WTC11 (cell line): Measurements from ENCODE around the gene NAXD. TPM values are rescaled to one million over a fixed set of nuclear protein-coding genes. Genes with fewer than 3 reads are reported as not detected.

Source experiments
- ATAC-seq: fragments of 200-7000 bp; cut with Tn5 transposase; 2 replicates; pipeline ENCODE4 v1.10.0; 2021; ENCODE audit warnings: mild to moderate bottlenecking, moderate library complexity
- CTCF ChIA-PET: fragments of 300-600 bp; sonication (Branson Sonifier 250); formaldehyde crosslinking; loops from one replicate; lab custom pipeline; 2021; ENCODE audit warnings: antibody characterized with exemption; lab: Charles Lee
- POLR2A ChIA-PET: fragments of 350-600 bp; sonication (Branson Sonifier 250); formaldehyde crosslinking; loops from one replicate; lab custom pipeline; 2021; ENCODE audit warnings: antibody characterized with exemption; lab: Charles Lee
- DNase-seq: peaks from one replicate; pipeline ENCODE4 v3.0.0; 2021; ENCODE audit warnings: low spot score
- H3K27ac Mint-ChIP-seq: 2 replicates; pipeline ENCODE4 v1.8.0; 2021; ENCODE audit warnings: mixed read lengths
- H3K27me3 Mint-ChIP-seq: 2 replicates; pipeline ENCODE4 v1.8.0; 2021; ENCODE audit warnings: low read depth, mild to moderate bottlenecking, moderate library complexity, mixed read lengths
- H3K36me3 Mint-ChIP-seq: 2 replicates; pipeline ENCODE4 v1.8.0; 2021; ENCODE audit warnings: mixed read lengths
- H3K4me1 Mint-ChIP-seq: 2 replicates; pipeline ENCODE4 v1.8.0; 2022; ENCODE audit warnings: mixed read lengths
- H3K4me3 Mint-ChIP-seq: 2 replicates; pipeline ENCODE4 v1.8.0; 2021; ENCODE audit warnings: mild to moderate bottlenecking, moderate library complexity, mixed read lengths
- H3K9me3 Mint-ChIP-seq: 2 replicates; pipeline ENCODE4 v1.8.0; 2021; ENCODE audit warnings: mixed read lengths
- ATF2 ChIP-seq: sonication (generic); formaldehyde crosslinking; IDR thresholded peaks from 2 replicates; pipeline ENCODE4 v1.8.1; 2022; ENCODE audit warnings: low read depth, missing genetic modification reagents, borderline replicate concordance
- ATF6 ChIP-seq: sonication (generic); formaldehyde crosslinking; IDR thresholded peaks from 2 replicates; pipeline ENCODE4 v1.8.1; 2023; ENCODE audit warnings: mild to moderate bottlenecking, missing genetic modification reagents
- CDX4 ChIP-seq: fragments of 250-450 bp; sonication (Bioruptor Pico); IDR thresholded peaks from 2 replicates; pipeline ENCODE4 v1.9.0; 2021; ENCODE audit warnings: moderate library complexity, mild to moderate bottlenecking, inconsistent platforms, borderline replicate concordance
- CTCF ChIP-seq: fragments of 200-600 bp; IDR thresholded peaks from 2 replicates; pipeline ENCODE4 v1.8.0; 2022; ENCODE audit warnings: antibody characterized with exemption
- ETV6 ChIP-seq: sonication (generic); formaldehyde crosslinking; IDR thresholded peaks from 2 replicates; pipeline ENCODE4 v1.8.1; 2022; ENCODE audit warnings: mild to moderate bottlenecking, missing genetic modification reagents
- GRHL2 ChIP-seq: fragments of 250-450 bp; sonication (Bioruptor Pico); IDR thresholded peaks from 2 replicates; pipeline ENCODE4 v1.8.0; 2022; ENCODE audit warnings: mild to moderate bottlenecking, moderate library complexity; ENCODE audit not compliant: insufficient replicate concordance, severe bottlenecking
- IRF1 ChIP-seq: sonication (generic); formaldehyde crosslinking; IDR thresholded peaks from 2 replicates; pipeline ENCODE4 v1.8.0; 2023; ENCODE audit warnings: missing genetic modification reagents
- JAZF1 ChIP-seq: fragments of 250-450 bp; sonication (Bioruptor Pico); IDR thresholded peaks from 2 replicates; pipeline ENCODE4 v1.9.0; 2021; ENCODE audit warnings: moderate library complexity, mild to moderate bottlenecking, inconsistent platforms
- MXD4 ChIP-seq: fragments of 250-450 bp; sonication (Bioruptor Pico); IDR thresholded peaks from 2 replicates; pipeline ENCODE4 v1.8.0; 2021; ENCODE audit warnings: mild to moderate bottlenecking, moderate library complexity, borderline replicate concordance
- OVOL2 ChIP-seq: fragments of 250-450 bp; sonication (Bioruptor Pico); IDR thresholded peaks from 2 replicates; pipeline ENCODE4 v1.9.0; 2021; ENCODE audit warnings: mild to moderate bottlenecking, borderline replicate concordance
- SMAD4 ChIP-seq: sonication (generic); formaldehyde crosslinking; IDR thresholded peaks from 2 replicates; pipeline ENCODE4 v1.8.0; 2022; ENCODE audit warnings: mild to moderate bottlenecking, missing genetic modification reagents
- SOX15 ChIP-seq: fragments of 250-450 bp; sonication (Bioruptor Pico); IDR thresholded peaks from 2 replicates; pipeline ENCODE4 v1.9.0; 2021; ENCODE audit warnings: mild to moderate bottlenecking
- SP1 ChIP-seq: sonication (generic); formaldehyde crosslinking; conservative IDR thresholded peaks from 2 replicates; pipeline ENCODE4 v1.8.1; 2022; ENCODE audit warnings: missing genetic modification reagents
- TP53 ChIP-seq: sonication (generic); formaldehyde crosslinking; IDR thresholded peaks from 2 replicates; pipeline ENCODE4 v1.8.1; 2023; ENCODE audit warnings: mild to moderate bottlenecking, missing genetic modification reagents
- ZBTB21 ChIP-seq: sonication (generic); formaldehyde crosslinking; IDR thresholded peaks from 2 replicates; pipeline ENCODE4 v1.8.1; 2023; ENCODE audit warnings: mild to moderate bottlenecking, missing genetic modification reagents, borderline replicate concordance
- ZMAT4 ChIP-seq: fragments of 250-450 bp; sonication (Bioruptor Pico); IDR thresholded peaks from 2 replicates; pipeline ENCODE4 v1.9.0; 2021; ENCODE audit warnings: mild to moderate bottlenecking
- ZNF281 ChIP-seq: sonication (generic); formaldehyde crosslinking; IDR thresholded peaks from 2 replicates; pipeline ENCODE4 v1.8.0; 2023; ENCODE audit warnings: mild to moderate bottlenecking, missing genetic modification reagents
- ZNF396 ChIP-seq: fragments of 250-450 bp; sonication (Bioruptor Pico); IDR thresholded peaks from 2 replicates; pipeline ENCODE4 v1.8.0; 2021; ENCODE audit warnings: mild to moderate bottlenecking, moderate library complexity, borderline replicate concordance
- ZNF532 ChIP-seq: fragments of 250-450 bp; sonication (Bioruptor Pico); IDR thresholded peaks from 2 replicates; pipeline ENCODE4 v1.9.0; 2021; ENCODE audit warnings: mild to moderate bottlenecking, borderline replicate concordance
- ZSCAN18 ChIP-seq: fragments of 250-450 bp; sonication (Bioruptor Pico); IDR thresholded peaks from 2 replicates; pipeline ENCODE4 v2.1.2; 2022; ENCODE audit warnings: mild to moderate bottlenecking, moderate library complexity
- total RNA-seq: library from RNA; stranded (reverse); gene quantifications from 3 replicates; pipeline ENCODE4 v1.2.3, GENCODE V29; 2021

The NAXD gene
- total RNA-seq, 1 experiment from 2014 or later: 29.3 TPM

- POLR2A ChIA-PET: no interaction called here
- CTCF ChIA-PET: no interaction called here
- Mint-ChIP-seq H3K4me3 (no peak overlapping the region), H3K9me3 (no peaks in the 10 kb centered on the region), H3K27ac (no peak overlapping the region), H3K36me3 (peaks cover 48% of the 10 kb centered on the region), H3K27me3 (no peaks in the 10 kb centered on the region), H3K4me1 (no peaks in the 10 kb centered on the region)
- ATAC-seq (no peak), DNase-seq (no peak)
- TF ChIP-seq CTCF (no peak), ATF6 (no peak), ZSCAN18 (CRISPR knock-in tag) (no peak), JAZF1 (CRISPR knock-in tag) (no peak), ZNF396 (CRISPR knock-in tag) (no peak), ZNF281 (CRISPR knock-in tag) (no peak), SP1 (CRISPR knock-in tag) (no peak), ZMAT4 (CRISPR knock-in tag) (no peak), MXD4 (CRISPR knock-in tag) (no peak), IRF1 (CRISPR knock-in tag) (no peak), CDX4 (CRISPR knock-in tag) (no peak), ZBTB21 (no peak), GRHL2 (no peak), ATF2 (CRISPR knock-in tag) (no peak), SOX15 (CRISPR knock-in tag) (no peak), ZNF532 (no peak), SMAD4 (CRISPR knock-in tag) (no peak), OVOL2 (CRISPR knock-in tag) (no peak), ETV6 (CRISPR knock-in tag) (no peak), TP53 (CRISPR knock-in tag) (no peak)
Observed at GRCh38 chr13:110677731-110678545, 62.6 kb downstream of the NAXD start.
